ENCODE data around the gene JPT2.
"Not testable (repeated sequence)": the region's sequence is repeated elsewhere in the genome, so short reads cannot be mapped to it uniquely, and the experiment has no call there.

Gene JPT2

DNA sequence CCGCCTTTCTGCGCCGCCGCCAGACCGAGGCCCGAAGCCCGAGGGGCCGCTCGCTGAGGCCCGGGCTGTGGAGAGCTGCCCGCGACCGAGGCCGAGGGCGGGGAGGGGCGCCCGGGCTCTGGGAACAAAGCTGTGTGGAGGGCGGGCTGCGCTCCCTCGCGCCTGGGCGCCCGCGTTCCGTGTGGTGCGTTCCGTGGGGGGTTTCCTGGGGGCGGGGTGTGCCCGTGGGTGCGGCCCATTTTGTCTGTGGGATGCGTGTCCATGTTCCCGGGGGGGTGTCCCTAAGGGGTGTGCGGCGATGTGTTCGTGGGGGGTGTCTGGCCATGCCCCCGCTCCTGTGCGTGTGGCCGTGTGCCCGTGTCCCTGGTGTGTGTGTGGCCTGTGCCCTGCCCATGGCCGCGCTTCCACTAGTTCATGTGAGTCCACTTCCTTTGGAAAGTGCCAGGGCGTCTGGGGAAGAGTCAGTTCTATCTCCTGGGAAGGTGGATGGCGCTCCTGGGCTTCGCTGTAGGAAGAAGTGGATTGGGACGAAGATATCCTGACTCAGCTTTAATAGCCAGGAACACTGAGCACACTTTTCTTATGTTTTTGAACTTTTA lies 520 bp downstream of the JPT2 start:
- peak; percentile 55 for DNase-seq

DNA sequence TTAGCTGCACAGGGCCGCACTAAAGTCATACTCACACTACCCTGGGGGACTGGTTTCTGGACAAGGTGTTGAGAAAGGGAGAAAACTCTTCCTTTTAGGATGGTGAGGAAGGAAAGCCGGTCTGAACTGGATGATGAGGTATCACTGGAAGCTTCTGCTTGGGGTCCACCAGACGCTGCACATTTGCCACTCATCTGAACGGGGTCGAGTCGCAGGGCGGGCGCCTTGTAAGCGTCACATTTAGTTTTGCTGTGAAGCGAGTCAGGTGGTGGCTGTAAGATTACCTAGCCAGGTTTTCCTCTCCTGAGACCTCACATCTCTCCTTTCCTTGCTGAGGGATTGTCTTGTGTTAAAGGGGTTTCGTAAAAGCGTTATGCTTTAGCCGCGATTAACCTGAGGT lies 2.3 kb downstream of the JPT2 start:
- no peak for DNase-seq

DNA sequence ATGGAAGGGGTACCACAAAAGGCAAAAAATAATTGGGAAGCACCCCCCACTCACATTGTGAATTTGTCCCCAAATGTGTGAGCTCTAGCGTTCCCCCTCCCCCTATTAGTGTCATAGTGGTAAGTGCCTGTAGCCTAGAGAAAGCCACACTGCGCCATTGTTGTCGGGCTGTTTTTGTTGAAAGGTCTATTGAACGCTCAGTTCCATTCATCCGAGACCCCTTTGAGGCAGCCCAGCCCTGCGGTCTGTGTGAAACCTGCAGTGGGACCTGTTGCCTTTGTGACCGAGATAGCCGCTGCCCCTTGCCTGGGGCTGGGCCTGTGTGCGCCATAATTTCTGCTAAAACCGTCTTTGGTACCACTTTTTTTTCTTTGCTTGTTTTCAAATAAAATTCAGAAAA lies 3.0 kb downstream of the JPT2 start:
- DNase-seq = no peak

DNA sequence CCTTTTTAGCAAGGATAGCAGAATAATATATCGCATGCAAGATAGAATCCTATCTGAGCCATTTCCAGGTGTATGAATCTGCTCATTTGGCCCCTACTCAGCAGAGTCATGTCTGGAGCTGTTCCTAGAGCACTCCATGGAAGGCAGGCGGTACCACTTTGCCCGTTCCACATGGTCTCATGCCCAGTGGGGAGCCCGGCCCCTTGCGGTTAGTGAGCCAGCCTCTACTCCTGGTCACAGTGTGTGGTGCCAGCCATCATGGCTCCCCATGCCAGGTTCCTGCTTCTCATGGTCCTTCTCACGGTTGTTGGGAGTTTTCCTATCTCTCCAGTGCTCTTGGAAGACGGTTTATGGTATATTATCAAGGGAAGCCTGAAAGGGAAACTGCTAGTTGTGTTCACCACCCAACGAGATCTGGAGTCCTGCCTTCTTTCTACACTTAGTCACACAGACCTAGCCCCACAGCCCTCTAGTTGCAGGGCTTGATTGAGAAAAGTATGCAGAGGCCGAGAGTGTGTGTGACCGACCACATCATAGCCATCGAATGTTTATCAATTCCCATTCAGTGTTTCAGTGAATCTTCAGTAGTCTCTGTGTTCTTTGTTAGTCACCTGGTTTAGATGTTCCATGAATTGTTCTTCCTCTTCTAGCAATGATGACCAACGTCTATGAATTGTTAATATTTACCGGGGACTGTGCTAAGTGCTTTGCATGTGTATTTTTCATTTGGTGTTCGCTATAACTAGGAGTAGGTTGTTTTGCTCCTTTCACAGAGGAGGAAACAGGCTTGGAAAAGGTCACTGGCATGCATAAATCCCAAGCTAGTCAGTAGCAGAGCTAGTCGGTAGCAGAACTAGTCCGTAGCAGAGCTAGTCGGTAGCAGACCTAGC lies 9.6 kb downstream of the JPT2 start:
- DNase-seq = no peak

DNA sequence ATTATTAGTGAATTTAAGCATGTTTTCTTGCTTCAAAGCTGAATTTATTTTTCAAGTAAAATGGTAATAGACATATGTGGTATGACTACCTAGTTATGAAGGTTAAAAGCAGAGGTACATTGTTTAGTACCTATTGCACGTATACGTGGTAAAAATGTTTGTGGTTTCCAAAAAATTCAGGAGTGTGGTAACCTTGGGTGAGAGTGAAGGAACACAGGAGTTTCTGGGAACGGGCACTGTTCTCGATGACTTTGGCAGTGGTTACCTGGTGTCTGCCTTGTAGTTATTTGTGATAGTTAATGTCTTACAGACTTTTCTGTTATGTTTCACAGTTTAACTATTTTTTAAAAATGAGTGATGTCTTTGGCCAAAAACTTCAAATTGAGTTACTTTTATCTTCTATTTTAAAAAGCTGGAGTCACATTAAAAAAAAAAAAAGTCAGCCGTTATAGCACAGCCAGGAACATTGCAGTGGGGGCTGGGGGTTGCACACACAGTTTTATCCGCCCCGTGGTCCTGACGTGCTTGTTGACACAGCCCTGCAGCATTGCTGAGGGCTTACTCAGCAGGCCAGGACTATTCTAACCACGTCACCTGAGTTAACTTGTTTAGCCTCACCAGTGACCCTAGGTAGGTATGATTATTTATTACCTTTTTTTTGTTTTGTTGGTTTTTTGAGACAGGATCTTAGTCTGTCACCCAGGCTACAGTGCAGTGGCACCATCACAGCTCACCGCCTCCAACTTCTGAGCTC lies 10.9 kb downstream of the JPT2 start:
- DNase-seq = no peak

DNA sequence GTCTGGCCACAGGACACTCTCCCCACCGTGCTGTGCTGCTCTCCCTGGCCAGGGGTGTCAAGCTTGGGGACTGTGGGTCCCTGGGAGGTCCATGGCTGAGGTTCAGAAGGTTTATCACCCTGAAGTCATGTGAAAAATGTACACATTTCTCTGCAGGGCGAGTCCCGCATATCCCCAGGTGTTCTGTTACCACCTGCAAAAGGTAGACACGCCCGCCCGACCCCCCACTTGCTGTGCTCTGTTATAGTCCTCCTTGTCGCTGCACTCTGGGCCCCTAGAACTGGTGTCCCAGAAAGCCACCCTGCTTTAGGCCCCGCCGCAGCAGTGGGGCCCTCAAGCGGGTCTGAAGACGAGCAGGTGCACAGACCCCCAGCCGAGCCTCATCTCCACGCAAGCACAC lies 11.8 kb downstream of the JPT2 start:
- no peak for DNase-seq

DNA sequence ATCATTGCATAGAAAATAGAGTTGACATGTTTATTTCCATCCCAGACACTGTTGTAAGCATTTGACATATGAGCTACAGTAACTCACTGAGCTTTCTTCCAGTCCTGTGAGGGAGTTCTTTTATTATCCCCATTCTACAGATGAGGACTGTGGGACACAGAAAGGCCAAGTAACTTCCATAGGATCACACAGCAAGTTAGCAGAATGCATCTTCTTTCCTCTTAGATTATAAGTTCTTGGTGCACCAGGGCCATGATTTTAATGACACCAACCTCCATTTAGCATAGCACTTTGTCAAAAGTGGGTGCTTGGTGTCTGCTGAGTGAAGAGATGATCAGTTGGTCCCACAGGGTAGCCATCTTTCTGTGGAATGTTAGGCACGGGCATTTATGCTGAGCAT lies 12.7 kb downstream of the JPT2 start:
- no peak for DNase-seq

DNA sequence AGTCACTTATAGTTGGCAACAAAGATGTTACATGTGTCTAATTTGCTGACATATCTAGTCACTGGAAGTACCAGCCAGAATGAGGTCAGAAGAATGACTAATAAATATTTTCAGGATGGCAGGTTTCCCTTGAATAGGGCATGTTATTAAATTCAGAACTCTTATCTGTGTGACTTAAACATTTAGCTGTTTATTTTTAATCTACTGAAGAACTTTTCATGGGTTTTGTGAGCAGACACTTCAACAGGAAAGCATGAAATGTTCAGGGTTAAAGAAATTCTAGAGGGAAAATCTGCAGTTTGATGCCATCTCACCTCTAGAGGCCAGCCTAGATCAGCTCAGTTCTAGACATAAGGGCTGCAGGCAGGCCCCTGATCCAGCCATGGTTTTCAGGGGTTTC lies 13.2 kb downstream of the JPT2 start:
- DNase-seq = no peak

DNA sequence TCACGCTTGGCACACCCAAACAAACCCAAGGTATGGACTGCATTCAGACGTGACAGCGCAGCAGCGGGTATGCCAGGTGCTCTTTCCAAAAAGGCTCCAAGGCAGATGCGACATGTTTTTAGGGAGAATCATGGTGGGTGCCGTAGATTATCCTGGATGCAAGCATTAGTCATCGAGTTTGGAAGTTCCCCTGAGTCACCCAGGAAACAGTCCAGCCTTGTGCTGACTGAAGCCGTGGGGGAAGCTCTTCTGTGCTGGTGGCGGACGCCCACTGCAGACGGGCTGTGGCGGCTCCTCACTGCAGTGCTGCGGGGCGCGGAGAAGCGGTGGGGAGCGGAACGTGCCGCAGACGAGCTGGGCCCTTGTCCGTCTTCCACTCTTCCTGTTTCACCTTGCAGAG lies 13.9 kb downstream of the JPT2 start:
- no peak for DNase-seq

DNA sequence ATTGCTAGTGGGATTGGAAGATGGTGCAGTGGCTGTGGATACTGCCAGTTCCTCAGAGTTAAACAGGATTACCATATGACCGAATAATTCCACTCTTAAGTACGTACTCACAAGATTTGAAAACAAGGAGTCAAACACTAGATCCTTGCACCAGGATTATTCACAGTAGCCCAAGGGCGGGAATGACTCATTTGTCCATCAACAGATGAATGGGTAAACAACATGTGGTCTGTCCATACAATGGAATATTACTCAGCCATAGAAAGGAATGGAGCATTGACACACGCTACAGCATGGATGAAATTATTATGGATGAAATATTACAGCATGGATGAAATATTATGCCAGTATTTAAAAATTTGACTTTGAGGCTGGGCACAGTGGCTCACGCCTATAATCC lies 18.8 kb downstream of the JPT2 start:
- no peak for DNase-seq

DNA sequence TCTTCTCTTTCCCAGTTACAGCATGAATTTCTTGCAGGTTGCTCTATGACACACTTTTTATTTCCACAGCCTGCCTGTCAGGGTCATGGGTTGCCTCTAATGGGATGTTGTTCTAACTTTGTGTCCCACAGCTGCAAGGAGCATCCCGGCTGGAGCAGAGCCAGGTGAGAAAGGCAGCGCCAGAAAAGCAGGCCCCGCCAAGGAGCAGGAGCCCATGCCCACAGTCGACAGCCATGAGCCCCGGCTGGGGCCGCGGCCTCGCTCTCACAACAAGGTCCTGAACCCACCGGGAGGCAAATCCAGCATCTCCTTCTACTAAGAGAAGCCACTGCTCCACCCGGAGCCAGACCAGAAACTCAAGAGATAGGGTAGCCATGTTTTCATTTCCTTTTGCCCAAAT lies 20.6 kb downstream of the JPT2 start:
- DNase-seq = no peak

DNA sequence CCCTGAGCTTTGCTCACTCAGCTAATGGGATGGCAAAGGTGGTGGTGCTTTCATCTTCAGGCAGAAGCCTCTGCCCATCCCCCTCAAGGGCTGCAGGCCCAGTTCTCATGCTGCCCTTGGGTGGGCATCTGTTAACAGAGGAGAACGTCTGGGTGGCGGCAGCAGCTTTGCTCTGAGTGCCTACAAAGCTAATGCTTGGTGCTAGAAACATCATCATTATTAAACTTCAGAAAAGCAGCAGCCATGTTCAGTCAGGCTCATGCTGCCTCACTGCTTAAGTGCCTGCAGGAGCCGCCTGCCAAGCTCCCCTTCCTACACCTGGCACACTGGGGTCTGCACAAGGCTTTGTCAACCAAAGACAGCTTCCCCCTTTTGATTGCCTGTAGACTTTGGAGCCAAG lies 22.2 kb downstream of the JPT2 start:
- no peak for DNase-seq

DNA sequence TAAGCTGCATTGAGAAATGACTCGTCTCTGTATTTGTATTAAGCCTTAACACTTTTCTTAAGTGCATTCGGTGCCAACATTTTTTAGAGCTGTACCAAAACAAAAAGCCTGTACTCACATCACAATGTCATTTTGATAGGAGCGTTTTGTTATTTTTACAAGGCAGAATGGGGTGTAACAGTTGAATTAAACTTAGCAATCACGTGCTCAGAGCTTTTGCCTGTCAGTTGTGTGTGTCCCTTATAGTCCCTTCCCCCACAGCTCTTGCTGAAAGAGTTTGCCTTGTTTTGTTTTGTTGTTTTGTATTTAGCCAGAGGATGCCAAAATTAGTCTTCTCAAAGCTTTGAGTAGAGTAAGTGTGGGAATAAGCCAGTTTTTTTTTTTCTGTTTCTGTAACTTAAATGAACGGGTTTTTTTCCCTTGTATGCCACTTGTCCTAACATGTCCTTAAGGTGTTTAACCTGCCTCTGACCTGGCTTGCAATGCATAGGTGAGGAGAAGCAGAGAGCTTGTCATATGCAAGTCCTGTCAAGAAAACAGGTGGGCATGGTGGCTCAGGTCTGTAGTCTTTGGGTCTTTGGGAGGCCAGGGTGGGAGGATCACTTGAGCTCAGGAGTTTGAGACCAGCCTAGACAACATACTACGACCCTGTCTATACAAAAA lies 23.3 kb downstream of the JPT2 start:
- no peak for DNase-seq

DNA sequence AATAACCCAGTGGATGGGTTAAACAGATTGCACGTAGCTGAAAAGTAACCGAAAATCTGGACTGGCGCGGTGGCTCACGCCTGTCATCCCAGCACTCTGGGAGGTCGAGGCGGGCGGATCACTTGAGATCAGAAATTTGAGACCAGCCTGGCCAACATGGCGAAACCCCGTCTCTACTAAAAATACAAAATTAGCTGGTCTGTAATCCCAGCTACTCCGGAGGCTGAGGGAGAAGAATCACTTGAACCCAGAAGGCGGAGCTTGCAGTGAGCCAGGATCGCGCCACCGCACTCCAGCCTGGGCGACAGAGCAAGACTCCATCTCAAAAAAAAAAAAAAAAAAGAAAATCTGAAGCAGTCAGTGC lies 27.2 kb downstream of the JPT2 start:
- not testable (repeated sequence) for DNase-seq

DNA sequence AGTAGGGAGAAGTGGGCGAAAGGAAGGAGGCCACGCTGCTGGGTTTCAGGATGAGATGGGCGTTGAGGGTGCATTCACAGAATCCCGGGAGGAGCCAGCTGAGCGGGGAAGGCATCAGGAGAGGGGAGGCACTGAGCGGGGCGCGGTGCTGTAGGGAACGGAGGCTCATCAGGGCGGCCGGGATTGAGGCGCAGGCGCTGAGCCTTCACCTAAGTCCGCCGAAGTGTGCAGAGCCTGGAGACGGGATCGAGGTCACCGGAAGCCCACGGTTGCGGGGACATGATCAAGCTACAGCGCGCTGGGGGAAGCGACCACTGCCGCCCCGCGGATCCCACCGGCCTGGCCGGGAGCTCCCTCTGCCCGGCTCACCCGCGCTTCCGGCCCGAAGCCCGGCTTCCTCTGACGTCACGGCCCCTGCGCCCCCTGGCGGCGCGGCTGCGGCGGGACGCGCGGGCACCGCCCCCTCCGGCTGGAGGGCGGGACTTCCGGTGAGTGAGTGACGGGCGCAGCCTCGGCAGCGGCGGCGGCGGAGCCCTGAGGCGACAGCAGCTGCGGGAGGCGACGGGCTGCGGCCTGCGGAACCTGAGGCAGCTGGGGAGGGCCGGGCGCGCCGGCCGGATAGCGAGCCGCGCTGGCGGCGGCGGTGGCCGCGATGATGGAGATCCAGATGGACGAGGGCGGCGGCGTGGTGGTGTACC lies 27.8 kb downstream of the JPT2 start, which contains the start of gene MAPK8IP3:
MAPK8IP3 (plus strand) TSS at position 508 of the 698 bp plus-strand sequence; CDS start at position 653, 145 bp downstream.
- DNase-seq = peak; percentile 89

DNA sequence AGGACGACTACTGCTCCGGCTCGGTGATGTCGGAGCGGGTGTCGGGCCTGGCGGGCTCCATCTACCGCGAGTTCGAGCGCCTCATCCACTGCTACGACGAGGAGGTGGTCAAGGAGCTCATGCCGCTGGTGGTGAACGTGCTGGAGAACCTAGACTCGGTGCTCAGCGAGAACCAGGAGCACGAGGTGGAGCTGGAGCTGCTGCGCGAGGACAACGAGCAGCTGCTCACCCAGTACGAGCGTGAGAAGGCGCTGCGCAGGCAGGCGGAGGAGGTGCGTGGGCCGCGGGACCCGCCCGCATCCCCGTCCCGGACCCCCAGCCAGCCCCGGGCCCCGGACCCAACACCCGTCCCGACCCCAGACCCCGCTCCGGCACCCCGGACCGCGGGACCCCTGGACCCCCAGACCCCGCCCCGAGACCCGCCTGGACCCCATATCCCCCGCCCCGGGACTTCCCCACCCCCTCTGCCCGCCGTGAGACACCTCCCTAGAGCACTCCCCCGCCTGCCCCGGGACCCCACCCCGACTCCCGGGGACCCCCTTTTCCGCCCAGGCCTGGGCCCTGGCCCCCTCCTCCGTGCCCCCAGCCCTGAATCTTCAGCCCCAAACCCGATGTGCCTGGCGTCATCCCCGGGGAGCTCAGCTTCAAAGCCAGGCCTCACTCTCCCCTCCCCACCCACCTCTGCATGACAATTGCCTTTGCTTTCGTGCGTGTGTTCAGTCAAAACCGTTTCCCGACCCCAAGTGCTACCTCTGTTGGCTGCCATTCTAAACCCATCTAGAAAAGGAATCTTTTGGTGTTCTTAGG lies 28.5 kb downstream of the JPT2 start:
- peak; percentile 53 for DNase-seq

DNA sequence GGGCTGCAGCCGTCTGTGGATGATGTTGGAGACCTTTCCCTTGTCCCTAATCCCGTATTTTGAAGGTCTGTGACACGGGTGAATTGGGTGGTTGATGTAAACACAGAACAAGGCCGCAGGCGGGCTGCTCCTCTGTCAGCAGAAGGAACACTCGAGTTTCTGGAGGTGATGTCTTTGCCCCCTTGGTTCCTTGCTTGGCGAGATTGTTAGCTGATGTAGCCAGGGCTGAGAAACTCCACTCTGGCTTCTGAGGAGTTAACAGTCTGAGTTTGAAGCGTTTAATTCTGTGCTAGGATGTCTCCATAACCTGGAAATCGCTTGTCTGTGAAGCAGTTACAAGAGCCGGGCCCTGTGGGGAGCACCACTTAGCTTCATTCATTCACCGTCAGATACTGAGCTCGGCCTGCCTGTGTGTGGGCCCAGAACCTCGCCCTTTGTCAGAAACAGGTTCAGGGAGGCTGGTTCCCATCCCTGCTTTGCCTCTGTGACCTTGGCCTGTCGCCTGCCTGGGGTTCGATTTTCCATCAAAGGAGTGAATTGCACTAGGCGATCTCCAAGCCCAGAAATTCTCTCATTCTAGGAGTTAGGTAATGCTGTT lies 29.2 kb downstream of the JPT2 start:
- DNase-seq = peak; percentile 66

DNA sequence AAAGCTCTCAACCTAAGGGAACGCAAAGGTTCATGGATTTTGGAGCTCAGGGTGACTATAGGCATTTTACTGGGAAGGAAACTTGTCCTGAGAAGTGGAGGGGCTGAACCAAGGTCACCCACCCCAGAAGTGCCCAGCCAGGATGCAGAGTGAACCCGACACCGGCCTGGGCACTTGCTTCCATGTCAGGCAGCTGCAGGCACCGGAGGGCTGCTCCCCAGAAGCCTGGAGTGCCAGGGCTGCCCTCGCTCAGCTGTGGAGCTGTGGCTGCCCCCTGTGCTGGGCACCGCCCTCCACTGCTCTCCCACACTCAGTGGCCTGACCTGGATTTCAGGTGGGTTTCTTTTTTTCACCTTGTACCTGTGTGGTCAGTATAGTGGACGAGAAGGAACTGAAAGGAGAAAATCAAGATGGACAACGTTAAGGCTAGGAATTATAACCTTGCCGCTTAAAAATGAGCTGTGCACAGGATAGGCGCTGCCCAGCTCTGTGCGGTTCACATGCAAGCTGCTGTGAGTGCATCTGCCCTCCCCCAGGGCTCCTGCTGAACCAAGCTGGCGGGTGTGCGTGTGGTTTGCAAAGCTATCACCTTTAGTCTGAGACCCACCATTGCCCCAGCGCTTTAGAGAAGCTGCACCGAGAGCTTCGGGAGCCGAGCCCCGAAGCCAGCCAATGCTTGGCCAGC lies 30.1 kb downstream of the JPT2 start:
- DNase-seq = peak; percentile 20

DNA sequence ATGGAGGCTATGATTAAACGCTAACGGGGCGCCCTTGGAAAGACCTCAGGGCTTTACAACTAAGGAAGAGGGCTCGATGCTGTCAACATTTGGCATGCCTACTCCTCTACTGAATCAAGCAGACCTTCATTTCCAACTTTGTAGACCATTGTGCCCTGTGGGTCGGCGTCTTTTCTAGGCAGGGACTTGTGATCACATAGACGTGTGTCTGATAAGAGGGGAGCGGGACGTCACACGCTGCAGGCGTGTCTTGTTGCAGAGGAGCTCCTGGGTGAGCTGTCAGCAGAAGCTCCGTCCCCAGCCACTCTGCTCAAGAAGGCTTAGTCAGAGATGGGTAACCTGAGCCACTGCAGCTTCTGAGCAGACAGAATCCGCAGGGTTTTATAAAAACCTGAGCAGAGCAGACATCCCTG lies 30.7 kb downstream of the JPT2 start:
- DNase-seq = peak; percentile 66

DNA sequence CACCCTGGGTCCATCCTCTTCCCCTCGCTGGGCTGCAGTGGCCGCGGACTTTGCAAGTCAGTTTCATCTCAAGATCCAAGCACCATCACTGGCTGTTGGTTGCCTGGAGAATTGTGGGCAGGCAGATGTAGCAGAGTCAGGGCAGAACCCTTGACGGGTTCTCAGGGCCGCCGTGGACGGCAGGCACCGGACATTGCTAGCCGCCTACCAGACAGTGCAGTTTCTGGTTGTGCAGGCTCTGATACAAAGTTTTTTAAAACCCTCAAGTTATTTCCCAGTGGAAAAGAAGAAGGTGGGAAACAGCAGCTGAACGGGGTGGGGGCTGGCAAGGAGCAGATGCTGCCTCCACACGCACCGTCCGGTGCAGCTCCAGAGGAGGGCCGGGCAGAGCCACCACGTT lies 31.3 kb downstream of the JPT2 start:
- DNase-seq = no peak
